Kidney glomerular epithelial cell (primary cell): ENCODE data around the gene CTF1.
"Not testable (repeated sequence)": the region's sequence is repeated elsewhere in the genome, so short reads cannot be mapped to it uniquely, and the experiment has no call there.

Experiments used
- DNase-seq: peaks from one replicate; lab custom pipeline; 2025; lab: John Stamatoyannopoulos, UW

Gene CTF1

DNA sequence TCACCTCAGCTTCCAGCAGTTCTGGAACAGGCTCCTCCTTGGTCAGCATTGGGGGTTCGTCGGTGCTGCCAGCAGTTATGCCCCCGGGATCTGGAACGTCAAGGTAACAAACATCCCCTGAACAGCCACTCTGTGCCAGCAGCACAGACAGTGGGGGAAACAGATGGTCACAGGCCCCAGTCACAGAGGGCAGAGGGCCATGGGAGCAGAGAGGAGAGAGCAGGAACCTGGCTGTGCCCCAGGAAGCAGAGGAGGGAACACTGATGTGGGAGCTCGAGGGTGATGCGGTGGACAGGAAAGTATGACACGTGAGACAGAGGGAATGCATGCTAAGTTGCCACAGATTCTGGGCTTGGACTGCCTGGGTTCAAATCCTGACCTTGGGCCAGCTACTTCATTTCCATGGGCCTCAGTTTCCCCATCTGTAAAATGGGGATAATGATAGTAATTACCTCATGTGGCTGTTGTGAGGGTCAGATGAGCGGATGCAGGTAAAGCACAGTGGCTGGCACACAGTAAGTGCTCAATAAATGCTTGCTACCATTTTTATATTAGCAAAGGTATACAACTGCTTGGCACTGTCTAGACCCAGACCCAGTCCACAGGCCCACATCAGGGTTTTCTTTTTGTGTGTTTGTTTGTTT lies 7.4 kb upstream of the CTF1 start:
- no peak for DNase-seq

GRCh38 chr16:30889721-30890120 lies 6.7 kb upstream of the CTF1 start:
- DNase-seq, result peak; percentile 68

DNA sequence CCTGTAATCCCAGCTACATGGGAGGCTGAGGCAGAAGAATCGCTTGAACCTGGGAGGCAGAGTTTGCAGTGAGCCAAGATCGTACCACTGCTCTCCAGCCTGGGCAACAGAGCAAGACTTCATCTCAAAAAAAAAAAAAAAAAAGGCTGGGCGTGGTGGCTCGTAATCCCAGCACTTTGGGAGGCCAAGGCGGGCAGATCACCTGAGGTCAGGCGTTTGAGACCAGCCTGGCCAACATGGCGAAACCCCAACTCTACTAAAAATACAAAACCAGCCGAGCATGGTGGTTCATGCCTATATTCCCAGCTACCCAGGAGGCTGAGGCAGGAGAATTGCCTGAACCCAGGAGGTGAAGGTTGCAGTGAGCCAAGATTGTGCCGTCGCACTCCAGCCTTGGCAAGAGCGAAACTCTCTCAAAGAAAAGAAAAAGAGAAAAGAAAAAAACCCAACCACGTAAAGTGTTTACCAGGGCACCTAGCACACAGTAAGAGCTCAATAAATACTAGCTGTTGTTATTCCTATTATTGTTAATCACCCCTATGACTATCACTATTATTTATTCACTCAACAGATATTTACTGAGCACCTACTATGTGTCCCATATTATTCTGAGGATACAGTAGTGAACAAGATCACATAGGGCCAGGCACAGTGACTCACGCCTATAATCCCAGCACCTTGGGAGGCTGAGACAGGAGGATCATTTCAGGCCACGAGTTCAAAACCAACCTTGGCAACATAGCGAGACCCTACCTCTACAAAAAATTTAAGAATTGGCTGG lies 5.2 kb upstream of the CTF1 start:
- not testable (repeated sequence) for DNase-seq

GRCh38 chr16:30892670-30893416 lies 3.6 kb upstream of the CTF1 start:
- no peak for DNase-seq

DNA sequence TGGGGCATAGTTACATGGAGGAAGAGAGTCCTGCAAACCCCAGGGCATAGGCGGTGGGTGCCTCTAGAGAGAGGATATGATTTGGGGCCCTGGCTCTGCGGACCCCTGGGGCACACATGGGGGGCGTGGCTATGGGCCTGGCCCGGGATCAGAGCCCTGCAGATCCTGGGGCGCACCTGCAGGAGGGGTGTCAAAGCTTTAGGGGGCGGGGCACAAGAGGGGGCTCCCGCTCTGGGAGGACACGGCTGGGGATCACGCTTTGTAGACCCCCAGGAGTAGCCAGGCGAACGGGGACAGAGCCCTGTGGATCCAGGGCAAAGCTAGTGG lies 3.0 kb upstream of the CTF1 start:
- no peak for DNase-seq

DNA sequence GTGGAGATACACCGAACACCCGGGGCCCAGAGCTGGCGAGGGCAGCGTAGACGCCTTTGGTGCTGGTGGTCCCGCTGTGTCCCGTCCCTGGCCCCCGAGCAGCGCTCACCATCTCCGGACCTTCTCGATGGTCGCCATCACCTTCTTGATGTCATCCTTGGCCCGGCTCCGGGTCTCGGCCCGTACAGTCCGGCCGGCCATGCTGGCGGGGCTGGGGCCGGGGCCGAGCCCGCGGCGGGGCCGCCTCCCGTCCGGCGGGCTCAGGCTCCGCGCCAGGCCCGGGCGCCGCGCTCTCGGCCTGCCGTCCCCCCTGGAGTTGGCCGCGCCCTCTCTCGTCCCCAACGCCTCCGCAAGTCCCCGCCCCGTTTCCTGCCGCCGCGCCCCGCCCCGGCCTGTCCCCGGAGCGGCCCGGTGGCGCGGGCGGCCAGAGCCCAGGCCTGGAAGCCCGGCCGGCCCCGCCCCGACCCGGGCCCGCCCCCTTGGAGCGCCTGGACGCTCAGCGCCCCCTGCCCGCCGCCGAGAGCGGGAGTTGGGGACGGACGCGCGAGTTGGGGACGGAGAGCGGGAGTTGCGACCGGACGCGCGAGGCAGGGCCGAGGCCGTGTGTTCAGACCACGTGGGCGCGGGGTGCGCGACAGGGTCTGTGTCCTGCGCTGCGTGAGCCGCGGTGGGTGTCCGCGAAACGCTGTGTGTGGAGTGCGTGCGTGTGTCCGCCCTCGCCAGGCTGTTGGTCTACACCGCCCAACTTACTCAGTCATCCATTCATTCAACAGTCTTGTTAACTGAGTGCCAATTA lies 2.5 kb upstream of the CTF1 start, which contains the start of gene BCL7C:
TSS of gene BCL7C (minus strand) at position 334 of the 796 bp plus-strand sequence. CDS start at position 201, 133 bp downstream.
- peak; percentile 49 for DNase-seq

- no peak for DNase-seq
These were observed 1.7 kb upstream of the CTF1 start for GRCh38 chr16:30894540-30895368.

GRCh38 chr16:30895627-30896260 lies 670 bp upstream of the CTF1 start:
- no peak for DNase-seq

DNA sequence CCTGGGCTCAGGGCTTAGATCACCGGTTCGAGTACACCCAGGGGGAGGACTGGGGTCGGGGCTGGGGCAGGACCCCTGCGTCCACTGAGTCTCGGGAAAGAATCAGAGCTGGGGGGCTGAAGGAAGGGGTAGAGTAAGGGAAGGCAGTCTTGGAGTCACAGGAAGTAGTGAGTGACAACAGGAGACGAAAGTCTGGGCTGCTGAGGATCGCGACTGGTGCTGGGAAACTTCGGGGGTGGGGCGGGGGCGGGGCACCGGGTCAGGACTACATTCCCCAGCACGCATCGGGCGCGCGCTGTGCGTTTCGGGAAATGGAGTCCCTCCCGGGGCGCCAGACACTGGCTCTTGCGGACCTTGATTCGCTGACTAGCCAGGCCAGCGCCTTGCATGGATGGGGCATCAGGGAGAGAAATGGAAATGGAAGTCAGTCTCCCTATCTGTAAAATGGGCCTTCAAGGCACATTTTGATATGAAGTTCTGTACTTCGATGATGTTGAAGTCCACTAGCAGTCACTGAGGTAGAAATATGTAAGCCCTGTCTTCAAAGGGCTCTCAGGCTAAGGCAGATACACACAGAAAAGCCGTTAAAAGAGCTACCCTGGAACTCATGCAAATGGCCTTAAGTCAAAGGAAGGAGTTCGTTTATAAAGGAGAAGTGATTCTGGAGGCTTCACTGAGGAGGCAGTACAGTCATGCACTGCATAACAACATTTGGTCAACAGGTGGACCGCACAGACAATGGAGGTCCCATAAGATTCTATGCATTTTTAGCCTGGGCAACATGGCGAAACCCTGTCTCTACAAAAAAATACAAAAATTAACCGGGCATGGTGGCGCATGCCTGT lies 697 bp downstream of the CTF1 start:
- peak; percentile 78 for DNase-seq

DNA sequence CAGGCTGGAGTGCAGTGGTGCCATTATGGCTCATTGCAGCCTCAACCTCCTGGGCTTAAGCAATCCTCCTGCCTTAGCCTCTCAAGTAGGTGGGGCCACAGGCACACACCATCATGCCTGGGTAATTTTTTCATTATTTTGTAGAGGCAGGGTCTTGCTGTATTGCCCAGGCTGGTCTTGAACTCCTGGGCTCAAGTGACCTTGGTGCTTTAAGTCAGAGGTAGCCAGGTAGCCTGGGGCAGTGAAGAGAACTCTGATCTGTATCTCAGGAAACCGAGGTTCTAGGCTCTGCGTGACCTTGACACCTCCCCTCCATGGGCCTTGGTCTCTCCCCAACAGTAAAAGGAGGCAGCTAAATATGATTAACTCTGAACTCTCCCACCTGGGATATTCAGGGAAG lies 3.4 kb downstream of the CTF1 start:
- no peak for DNase-seq

DNA sequence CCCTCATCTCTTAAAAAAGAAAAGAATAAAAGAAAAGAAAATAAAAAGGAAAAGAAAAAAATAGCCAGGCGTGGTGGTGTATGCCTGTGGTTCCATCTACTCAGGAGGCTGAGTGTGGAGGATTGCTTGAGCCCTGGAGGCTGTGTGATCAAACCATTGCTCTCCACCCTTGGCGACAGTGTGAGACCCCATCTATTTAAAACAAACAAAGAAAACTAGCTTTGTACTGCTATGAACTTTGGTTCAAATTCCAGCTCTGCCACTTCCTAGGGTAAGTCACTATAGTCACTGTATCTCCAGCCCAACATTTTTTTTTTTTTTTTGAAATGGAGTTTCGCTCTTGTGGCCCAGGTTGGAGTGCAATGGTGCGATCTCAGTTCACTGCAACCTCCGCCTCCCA lies 4.2 kb downstream of the CTF1 start:
- DNase-seq, result no peak

GRCh38 chr16:30901201-30902028 lies 5.0 kb downstream of the CTF1 start:
- DNase-seq, result no peak

DNA sequence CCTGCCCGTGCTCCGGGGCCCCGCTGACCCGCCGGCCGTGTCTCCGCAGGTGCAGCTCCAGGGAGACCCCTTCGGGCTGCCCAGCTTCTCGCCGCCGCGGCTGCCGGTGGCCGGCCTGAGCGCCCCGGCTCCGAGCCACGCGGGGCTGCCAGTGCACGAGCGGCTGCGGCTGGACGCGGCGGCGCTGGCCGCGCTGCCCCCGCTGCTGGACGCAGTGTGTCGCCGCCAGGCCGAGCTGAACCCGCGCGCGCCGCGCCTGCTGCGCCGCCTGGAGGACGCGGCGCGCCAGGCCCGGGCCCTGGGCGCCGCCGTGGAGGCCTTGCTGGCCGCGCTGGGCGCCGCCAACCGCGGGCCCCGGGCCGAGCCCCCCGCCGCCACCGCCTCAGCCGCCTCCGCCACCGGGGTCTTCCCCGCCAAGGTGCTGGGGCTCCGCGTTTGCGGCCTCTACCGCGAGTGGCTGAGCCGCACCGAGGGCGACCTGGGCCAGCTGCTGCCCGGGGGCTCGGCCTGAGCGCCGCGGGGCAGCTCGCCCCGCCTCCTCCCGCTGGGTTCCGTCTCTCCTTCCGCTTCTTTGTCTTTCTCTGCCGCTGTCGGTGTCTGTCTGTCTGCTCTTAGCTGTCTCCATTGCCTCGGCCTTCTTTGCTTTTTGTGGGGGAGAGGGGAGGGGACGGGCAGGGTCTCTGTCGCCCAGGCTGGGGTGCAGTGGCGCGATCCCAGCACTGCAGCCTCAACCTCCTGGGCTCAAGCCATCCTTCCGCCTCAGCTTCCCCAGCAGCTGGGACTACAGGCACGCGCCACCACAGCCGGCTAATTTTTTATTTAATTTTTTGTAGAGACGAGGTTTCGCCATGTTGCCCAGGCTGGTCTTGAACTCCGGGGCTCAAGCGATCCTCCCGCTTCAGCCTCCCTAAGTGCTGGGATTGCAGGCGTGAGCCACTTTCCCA lies 5.9 kb downstream of the CTF1 start:
- peak; percentile 42 for DNase-seq

- no peak for DNase-seq
These were observed 6.6 kb downstream of the CTF1 start for GRCh38 chr16:30903002-30903401.

DNA sequence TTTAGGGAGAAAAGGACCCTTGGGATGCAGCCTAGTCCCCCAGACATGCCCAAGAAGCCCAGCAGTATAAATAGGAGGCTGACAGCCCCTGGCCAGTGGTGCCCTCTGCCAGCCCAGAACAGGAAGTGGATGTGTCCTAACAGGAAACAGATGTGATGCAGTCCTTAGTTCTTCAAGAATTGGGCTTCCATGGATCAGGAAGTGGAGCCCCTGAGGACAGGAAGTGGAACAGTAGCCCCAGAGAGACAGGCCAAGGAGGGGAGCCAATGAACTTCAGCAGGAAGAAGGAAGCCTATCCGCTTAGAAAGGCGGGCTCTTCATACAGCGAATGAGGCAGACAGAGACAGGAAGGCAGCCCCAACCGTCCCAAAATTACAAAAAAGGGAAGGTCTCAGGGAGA lies 7.2 kb downstream of the CTF1 start:
- DNase-seq, result no peak

- DNase-seq, result no peak
These were observed 7.8 kb downstream of the CTF1 start for GRCh38 chr16:30904114-30904780.

GRCh38 chr16:30907064-30907463 lies 10.7 kb downstream of the CTF1 start:
- no peak for DNase-seq
